Measurements from ENCODE around the gene RNF167. TPM values are rescaled to one million over a fixed set of nuclear protein-coding genes. Genes with fewer than 3 reads are reported as not detected.
A peak's percentile ranks its signal among the peaks of the same experiment; 100 is the strongest.

The RNF167 gene
- total and polyA plus RNA-seq, 2 of the 13 experiments (the other 11 are each of a cell fraction or from before 2014, with no cell fraction given): 44.1 to 45.4 TPM

DNA sequence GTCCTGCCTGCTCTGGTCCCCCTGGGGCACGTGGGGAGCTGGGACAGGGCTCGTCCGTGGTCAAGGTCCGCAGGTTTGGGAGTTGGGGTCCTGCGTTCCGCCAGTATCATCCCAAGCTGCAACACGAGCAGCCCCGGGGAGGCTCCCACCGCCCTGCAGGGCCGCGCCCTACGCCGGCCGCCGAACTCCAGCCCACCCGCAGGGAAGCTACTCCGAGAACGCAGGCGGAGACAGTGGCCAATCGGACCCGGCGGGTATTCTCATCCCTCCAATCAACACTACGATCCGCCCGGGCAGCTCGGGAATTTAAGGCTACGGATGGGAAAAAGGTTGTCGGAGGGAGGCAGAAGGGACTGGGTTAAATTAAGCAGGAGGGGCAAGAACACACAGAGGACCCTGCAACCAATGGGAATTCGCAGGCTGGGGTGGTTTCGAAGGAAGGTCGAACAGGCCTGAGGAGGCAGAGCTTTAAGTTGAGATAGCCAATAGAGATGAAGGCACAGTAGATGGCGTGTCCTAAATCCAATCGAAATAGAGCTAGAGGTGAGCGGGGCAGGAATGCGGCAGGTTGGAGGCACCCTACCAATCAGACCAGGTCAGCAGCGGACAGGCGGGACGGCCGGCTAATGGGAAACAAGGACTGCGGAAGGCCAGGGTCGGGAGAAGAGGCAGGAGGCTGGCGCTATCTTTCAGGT, 26.9 kb downstream of the RNF167 start (continued):
- TF ChIP-seq KLF16 (CRISPR knock-in tag; IDR thresholded peaks at IDR 0.05) (no peak), ZNF75D (CRISPR knock-in tag; IDR thresholded peaks at IDR 0.05; ENCODE audit: borderline replicate concordance) (no peak), GLI4 (CRISPR knock-in tag; IDR thresholded peaks at IDR 0.05; ENCODE audit: borderline replicate concordance) (no peak), NFE2L1 (CRISPR knock-in tag; IDR thresholded peaks at IDR 0.05; ENCODE audit: borderline replicate concordance) (0 out of 2 replicates have a peak, but pooled peaks have one; percentile 17), CC2D1A (CRISPR knock-in tag; IDR thresholded peaks at IDR 0.05) (no peak), ZNF558 (CRISPR knock-in tag; IDR thresholded peaks at IDR 0.05; ENCODE audit: borderline replicate concordance) (0 out of 2 replicates have a peak, but pooled peaks have one; percentile 29), ZNF747 (CRISPR knock-in tag; IDR thresholded peaks at IDR 0.05; ENCODE audit: borderline replicate concordance) (no peak), MTF1 (CRISPR knock-in tag; IDR thresholded peaks at IDR 0.05) (no peak), SIX4 (CRISPR knock-in tag; IDR thresholded peaks at IDR 0.05) (no peak)
- TF ChIP-seq, protein P1, sequence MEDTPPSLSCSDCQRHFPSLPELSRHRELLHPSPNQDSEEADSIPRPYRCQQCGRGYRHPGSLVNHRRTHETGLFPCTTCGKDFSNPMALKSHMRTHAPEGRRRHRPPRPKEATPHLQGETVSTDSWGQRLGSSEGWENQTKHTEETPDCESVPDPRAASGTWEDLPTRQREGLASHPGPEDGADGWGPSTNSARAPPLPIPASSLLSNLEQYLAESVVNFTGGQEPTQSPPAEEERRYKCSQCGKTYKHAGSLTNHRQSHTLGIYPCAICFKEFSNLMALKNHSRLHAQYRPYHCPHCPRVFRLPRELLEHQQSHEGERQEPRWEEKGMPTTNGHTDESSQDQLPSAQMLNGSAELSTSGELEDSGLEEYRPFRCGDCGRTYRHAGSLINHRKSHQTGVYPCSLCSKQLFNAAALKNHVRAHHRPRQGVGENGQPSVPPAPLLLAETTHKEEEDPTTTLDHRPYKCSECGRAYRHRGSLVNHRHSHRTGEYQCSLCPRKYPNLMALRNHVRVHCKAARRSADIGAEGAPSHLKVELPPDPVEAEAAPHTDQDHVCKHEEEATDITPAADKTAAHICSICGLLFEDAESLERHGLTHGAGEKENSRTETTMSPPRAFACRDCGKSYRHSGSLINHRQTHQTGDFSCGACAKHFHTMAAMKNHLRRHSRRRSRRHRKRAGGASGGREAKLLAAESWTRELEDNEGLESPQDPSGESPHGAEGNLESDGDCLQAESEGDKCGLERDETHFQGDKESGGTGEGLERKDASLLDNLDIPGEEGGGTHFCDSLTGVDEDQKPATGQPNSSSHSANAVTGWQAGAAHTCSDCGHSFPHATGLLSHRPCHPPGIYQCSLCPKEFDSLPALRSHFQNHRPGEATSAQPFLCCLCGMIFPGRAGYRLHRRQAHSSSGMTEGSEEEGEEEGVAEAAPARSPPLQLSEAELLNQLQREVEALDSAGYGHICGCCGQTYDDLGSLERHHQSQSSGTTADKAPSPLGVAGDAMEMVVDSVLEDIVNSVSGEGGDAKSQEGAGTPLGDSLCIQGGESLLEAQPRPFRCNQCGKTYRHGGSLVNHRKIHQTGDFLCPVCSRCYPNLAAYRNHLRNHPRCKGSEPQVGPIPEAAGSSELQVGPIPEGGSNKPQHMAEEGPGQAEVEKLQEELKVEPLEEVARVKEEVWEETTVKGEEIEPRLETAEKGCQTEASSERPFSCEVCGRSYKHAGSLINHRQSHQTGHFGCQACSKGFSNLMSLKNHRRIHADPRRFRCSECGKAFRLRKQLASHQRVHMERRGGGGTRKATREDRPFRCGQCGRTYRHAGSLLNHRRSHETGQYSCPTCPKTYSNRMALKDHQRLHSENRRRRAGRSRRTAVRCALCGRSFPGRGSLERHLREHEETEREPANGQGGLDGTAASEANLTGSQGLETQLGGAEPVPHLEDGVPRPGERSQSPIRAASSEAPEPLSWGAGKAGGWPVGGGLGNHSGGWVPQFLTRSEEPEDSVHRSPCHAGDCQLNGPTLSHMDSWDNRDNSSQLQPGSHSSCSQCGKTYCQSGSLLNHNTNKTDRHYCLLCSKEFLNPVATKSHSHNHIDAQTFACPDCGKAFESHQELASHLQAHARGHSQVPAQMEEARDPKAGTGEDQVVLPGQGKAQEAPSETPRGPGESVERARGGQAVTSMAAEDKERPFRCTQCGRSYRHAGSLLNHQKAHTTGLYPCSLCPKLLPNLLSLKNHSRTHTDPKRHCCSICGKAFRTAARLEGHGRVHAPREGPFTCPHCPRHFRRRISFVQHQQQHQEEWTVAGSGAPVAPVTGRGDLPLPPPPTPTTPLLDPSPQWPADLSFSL (CRISPR knock-in tag; IDR thresholded peaks at IDR 0.05): no peak
- TF ChIP-seq, protein P2, sequence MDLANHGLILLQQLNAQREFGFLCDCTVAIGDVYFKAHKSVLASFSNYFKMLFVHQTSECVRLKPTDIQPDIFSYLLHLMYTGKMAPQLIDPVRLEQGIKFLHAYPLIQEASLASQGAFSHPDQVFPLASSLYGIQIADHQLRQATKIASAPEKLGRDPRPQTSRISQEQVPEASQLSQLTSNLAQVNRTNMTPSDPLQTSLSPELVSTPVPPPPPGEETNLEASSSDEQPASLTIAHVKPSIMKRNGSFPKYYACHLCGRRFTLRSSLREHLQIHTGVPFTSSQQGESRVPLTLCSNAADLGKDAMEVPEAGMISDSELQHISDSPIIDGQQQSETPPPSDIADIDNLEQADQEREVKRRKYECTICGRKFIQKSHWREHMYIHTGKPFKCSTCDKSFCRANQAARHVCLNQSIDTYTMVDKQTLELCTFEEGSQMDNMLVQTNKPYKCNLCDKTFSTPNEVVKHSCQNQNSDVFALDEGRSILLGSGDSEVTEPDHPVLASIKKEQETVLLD (CRISPR knock-in tag; IDR thresholded peaks at IDR 0.05; ENCODE audit: low read depth): no peak
- TF ChIP-seq, protein P3, sequence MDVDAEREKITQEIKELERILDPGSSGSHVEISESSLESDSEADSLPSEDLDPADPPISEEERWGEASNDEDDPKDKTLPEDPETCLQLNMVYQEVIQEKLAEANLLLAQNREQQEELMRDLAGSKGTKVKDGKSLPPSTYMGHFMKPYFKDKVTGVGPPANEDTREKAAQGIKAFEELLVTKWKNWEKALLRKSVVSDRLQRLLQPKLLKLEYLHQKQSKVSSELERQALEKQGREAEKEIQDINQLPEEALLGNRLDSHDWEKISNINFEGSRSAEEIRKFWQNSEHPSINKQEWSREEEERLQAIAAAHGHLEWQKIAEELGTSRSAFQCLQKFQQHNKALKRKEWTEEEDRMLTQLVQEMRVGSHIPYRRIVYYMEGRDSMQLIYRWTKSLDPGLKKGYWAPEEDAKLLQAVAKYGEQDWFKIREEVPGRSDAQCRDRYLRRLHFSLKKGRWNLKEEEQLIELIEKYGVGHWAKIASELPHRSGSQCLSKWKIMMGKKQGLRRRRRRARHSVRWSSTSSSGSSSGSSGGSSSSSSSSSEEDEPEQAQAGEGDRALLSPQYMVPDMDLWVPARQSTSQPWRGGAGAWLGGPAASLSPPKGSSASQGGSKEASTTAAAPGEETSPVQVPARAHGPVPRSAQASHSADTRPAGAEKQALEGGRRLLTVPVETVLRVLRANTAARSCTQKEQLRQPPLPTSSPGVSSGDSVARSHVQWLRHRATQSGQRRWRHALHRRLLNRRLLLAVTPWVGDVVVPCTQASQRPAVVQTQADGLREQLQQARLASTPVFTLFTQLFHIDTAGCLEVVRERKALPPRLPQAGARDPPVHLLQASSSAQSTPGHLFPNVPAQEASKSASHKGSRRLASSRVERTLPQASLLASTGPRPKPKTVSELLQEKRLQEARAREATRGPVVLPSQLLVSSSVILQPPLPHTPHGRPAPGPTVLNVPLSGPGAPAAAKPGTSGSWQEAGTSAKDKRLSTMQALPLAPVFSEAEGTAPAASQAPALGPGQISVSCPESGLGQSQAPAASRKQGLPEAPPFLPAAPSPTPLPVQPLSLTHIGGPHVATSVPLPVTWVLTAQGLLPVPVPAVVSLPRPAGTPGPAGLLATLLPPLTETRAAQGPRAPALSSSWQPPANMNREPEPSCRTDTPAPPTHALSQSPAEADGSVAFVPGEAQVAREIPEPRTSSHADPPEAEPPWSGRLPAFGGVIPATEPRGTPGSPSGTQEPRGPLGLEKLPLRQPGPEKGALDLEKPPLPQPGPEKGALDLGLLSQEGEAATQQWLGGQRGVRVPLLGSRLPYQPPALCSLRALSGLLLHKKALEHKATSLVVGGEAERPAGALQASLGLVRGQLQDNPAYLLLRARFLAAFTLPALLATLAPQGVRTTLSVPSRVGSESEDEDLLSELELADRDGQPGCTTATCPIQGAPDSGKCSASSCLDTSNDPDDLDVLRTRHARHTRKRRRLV (CRISPR knock-in tag; IDR thresholded peaks at IDR 0.05): no peak

Data from HepG2 (cell line).